ENCODE measurements around the gene PAM. TPM values are rescaled to one million over a fixed set of nuclear protein-coding genes. Genes with fewer than 3 reads are reported as not detected.

Gene PAM
- total and polyA plus RNA-seq, 4 donors: 8.2 to 27.5 (median 13.7) TPM

DNA sequence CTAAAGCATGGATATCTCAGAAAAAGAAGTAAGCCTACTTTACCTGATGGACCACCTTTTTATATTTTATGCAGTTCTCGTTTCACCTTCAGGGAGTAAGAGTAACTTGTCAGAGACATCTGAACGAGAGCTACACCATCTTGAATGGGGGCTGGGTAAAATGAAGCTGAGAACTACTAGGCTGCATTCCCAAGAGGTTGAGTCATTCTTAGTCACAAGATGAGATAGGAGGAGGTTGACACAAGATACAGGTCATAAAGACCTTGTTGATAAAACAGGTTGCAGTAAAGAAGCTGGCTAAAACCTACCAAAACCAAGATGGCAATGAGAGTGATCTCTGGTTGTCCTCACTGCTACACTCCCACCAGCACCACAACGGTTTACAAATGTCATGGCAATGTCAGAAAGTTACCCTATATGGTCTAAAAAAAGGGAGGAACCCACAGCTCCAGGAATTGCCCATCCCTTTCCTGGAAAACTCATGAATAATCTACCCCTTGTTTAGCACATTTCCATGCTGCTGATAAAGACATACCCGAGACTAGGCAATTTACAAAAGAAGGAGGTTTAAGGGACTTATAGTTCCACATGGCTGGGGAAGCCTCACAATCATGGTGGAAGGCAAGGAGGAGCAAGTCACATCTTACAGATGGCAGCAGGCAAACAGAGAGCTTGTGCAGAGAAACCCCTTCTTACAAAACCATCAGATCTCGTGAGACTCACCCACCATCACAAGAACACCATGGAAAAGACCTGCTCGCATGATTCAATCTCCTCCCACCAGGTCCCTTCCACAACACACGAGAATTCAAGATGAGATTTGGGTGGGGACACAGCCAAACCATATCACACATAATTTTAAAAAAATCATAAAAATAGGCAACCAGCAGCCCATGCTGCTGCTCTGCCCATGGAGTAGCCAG, 302.4 kb downstream of the PAM start:
- DNase-seq (ENCODE audit: low spot score): no peak
- Histone ChIP-seq H3K4me3 (ENCODE audit: low read depth in 1 of 3, low read length in 3 of 3) (no peak overlapping the region), H3K27me3 (ENCODE audit: control insufficient read depth in 4 of 4, insufficient read depth in 4 of 4, low read length in 3 of 4) (no peaks in the 10 kb centered on the region), H3K9ac (ENCODE audit: low read depth in 1 of 2, low read length in 2 of 2) (no peak overlapping the region), H3K36me3 (ENCODE audit: control insufficient read depth in 4 of 4, insufficient read depth in 3 of 4, low read depth in 1 of 4, low read length in 3 of 4) (no peaks in the 10 kb centered on the region), H3K27ac (ENCODE audit: low read depth in 1 of 2, low read length in 2 of 2) (no peak overlapping the region), H3K9me3 (ENCODE audit: control insufficient read depth in 4 of 4, low read length in 3 of 4) (no peaks in the 10 kb centered on the region), H3K4me1 (ENCODE audit: control insufficient read depth in 4 of 4, insufficient read depth in 4 of 4, low read length in 3 of 4) (no peaks in the 10 kb centered on the region)
- WGBS: 79% methylated on average over 7 of the region's 7 CpGs
- no peak for TF ChIP-seq GABPA (IDR thresholded peaks at IDR 0.05 in 1 of 2, conservative IDR thresholded peaks at IDR 0.05 in 1 of 2)
- TF ChIP-seq, protein P1, sequence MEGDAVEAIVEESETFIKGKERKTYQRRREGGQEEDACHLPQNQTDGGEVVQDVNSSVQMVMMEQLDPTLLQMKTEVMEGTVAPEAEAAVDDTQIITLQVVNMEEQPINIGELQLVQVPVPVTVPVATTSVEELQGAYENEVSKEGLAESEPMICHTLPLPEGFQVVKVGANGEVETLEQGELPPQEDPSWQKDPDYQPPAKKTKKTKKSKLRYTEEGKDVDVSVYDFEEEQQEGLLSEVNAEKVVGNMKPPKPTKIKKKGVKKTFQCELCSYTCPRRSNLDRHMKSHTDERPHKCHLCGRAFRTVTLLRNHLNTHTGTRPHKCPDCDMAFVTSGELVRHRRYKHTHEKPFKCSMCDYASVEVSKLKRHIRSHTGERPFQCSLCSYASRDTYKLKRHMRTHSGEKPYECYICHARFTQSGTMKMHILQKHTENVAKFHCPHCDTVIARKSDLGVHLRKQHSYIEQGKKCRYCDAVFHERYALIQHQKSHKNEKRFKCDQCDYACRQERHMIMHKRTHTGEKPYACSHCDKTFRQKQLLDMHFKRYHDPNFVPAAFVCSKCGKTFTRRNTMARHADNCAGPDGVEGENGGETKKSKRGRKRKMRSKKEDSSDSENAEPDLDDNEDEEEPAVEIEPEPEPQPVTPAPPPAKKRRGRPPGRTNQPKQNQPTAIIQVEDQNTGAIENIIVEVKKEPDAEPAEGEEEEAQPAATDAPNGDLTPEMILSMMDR (IDR thresholded peaks at IDR 0.05; ENCODE audit: low read depth, low read length, missing input control): no peak

DNA sequence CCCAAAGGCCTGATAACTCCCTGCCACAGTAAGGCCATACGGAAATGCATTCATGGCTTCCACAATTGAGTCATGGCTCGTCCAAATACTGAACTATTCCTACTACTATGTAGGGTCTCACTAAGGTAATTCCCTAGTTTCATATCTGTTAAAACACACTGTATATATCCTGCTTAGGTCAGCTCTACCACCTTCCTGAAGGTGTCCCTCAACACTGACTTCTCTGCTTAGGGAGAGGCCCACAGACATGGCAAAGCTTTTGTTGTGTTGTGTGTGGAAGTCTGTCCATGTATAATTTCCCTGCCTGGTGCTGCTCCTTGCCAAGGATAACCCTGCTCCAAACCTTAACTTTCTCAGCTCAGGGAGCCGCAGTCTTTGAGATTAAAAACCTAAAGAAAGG, 304.4 kb downstream of the PAM start:
- DNase-seq (ENCODE audit: low spot score): no peak
- H3K36me3 ChIP-seq (ENCODE audit: control insufficient read depth in 4 of 4, insufficient read depth in 3 of 4, low read depth in 1 of 4, low read length in 3 of 4): no peaks in the 10 kb centered on the region
- no peaks in the 10 kb centered on the region for H3K9me3 ChIP-seq (ENCODE audit: control insufficient read depth in 4 of 4, low read length in 3 of 4)
- no peaks in the 10 kb centered on the region for H3K4me1 ChIP-seq (ENCODE audit: control insufficient read depth in 4 of 4, insufficient read depth in 4 of 4, low read length in 3 of 4)
- 90% methylated on average over 3 of the region's 3 CpGs for WGBS
- no peaks in the 10 kb centered on the region for H3K27me3 ChIP-seq (ENCODE audit: control insufficient read depth in 4 of 4, insufficient read depth in 4 of 4, low read length in 3 of 4)
- H3K4me3 ChIP-seq (ENCODE audit: low read depth in 1 of 3, low read length in 3 of 3): no peak overlapping the region
- H3K27ac ChIP-seq (ENCODE audit: low read depth in 1 of 2, low read length in 2 of 2): no peak overlapping the region
- H3K9ac ChIP-seq (ENCODE audit: low read depth in 1 of 2, low read length in 2 of 2): no peak overlapping the region
- no peak for TF ChIP-seq YY1 (IDR thresholded peaks at IDR 0.05)
- TF ChIP-seq GABPA (IDR thresholded peaks at IDR 0.05 in 1 of 2, conservative IDR thresholded peaks at IDR 0.05 in 1 of 2): no peak
- no peak for TF ChIP-seq HNF4A (conservative IDR thresholded peaks at IDR 0.05)
- TF ChIP-seq, protein P1 (IDR thresholded peaks at IDR 0.05; ENCODE audit: low read depth, low read length, missing input control): no peak
- TF ChIP-seq, protein P2, sequence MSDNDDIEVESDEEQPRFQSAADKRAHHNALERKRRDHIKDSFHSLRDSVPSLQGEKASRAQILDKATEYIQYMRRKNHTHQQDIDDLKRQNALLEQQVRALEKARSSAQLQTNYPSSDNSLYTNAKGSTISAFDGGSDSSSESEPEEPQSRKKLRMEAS (IDR thresholded peaks at IDR 0.05): no peak
- no peak for TF ChIP-seq RXRA (IDR thresholded peaks at IDR 0.05)
- TF ChIP-seq SP1 (IDR thresholded peaks at IDR 0.05): no peak
- no peak for TF ChIP-seq FOXA1 (IDR thresholded peaks at IDR 0.05)
- no peak for TF ChIP-seq HNF4G (IDR thresholded peaks at IDR 0.05)
- TF ChIP-seq FOXA2 (IDR thresholded peaks at IDR 0.05): no peak
- TF ChIP-seq EGR1 (IDR thresholded peaks at IDR 0.05; ENCODE audit: low read depth in 2 of 2): no peak
- TF ChIP-seq RAD21 (IDR thresholded peaks at IDR 0.05): no peak
- TF ChIP-seq, protein P3, sequence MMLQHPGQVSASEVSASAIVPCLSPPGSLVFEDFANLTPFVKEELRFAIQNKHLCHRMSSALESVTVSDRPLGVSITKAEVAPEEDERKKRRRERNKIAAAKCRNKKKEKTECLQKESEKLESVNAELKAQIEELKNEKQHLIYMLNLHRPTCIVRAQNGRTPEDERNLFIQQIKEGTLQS (IDR thresholded peaks at IDR 0.05): no peak
- no peak for TF ChIP-seq TAF1 (conservative IDR thresholded peaks at IDR 0.05)
- TF ChIP-seq NR2F2 (IDR thresholded peaks at IDR 0.05): no peak
- TF ChIP-seq, protein P4, sequence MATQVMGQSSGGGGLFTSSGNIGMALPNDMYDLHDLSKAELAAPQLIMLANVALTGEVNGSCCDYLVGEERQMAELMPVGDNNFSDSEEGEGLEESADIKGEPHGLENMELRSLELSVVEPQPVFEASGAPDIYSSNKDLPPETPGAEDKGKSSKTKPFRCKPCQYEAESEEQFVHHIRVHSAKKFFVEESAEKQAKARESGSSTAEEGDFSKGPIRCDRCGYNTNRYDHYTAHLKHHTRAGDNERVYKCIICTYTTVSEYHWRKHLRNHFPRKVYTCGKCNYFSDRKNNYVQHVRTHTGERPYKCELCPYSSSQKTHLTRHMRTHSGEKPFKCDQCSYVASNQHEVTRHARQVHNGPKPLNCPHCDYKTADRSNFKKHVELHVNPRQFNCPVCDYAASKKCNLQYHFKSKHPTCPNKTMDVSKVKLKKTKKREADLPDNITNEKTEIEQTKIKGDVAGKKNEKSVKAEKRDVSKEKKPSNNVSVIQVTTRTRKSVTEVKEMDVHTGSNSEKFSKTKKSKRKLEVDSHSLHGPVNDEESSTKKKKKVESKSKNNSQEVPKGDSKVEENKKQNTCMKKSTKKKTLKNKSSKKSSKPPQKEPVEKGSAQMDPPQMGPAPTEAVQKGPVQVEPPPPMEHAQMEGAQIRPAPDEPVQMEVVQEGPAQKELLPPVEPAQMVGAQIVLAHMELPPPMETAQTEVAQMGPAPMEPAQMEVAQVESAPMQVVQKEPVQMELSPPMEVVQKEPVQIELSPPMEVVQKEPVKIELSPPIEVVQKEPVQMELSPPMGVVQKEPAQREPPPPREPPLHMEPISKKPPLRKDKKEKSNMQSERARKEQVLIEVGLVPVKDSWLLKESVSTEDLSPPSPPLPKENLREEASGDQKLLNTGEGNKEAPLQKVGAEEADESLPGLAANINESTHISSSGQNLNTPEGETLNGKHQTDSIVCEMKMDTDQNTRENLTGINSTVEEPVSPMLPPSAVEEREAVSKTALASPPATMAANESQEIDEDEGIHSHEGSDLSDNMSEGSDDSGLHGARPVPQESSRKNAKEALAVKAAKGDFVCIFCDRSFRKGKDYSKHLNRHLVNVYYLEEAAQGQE (IDR thresholded peaks at IDR 0.05): no peak
- TF ChIP-seq JUND (IDR thresholded peaks at IDR 0.05): no peak
